Stimulated activated CD8-positive, alpha-beta memory T cell treated with anti-CD3 and anti-CD28 coated beads, Interleukin-7, amount 100 ng/mL, for 48 hours (primary cell): ENCODE measurements around the gene TOX2.
"Not testable (repeated sequence)": the region's sequence is repeated elsewhere in the genome, so short reads cannot be mapped to it uniquely, and the experiment has no call there.

Source experiments
- DNase-seq, 2 donors: peaks; one replicate each; pipeline ENCODE4 v3.0.0-alpha.2; 2020; ENCODE audit warnings: low read depth in 1 of 2; ENCODE audit errors: extremely low read depth in 1 of 2

The TOX2 gene

GRCh38 chr20:44029848-44030230 lies 115.2 kb downstream of the TOX2 start:
- DNase-seq, result no peak

GRCh38 chr20:44030394-44030793 lies 115.7 kb downstream of the TOX2 start:
- DNase-seq, result no peak

- no peak for DNase-seq
Observed at GRCh38 chr20:44031001-44031574, 116.4 kb downstream of the TOX2 start.

DNA sequence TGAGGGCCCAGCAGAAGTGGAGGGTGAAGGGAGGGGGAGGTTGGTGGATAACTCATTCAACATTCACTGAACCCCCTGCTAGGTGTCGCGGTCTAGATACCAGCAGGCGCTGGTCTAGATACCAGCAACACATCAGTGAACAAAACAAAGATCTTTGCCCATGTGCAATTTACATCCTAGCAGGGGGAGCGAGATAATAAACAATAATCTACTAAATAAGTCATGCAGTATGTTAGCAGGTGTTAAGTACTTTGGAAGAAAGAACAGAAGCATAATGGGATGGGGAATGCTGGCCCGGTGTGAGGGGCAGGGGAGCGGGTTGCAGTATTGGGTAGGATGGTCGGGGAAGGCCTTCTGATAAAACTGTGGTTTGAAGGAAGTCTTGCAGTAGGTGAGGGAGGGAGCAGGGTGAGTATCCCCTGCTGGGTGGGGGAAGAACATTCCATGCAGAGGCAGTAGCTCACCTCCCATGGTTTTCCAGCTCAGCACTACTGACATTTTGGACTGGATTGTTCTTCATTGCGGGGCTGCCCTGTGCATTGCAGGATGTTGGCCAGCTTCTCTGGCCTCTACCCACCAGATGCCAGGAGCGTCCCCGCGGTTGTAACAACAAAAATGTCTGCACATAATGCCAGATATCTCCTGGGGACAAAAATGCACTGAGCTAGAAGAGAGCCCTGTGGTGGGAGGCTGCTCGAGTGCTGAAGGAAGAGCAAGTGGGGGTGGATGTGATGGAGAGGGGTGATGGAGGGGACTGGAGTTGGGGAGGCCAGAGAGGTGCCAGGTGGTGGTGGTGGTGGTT lies 117.3 kb downstream of the TOX2 start:
- DNase-seq, result no peak

DNA sequence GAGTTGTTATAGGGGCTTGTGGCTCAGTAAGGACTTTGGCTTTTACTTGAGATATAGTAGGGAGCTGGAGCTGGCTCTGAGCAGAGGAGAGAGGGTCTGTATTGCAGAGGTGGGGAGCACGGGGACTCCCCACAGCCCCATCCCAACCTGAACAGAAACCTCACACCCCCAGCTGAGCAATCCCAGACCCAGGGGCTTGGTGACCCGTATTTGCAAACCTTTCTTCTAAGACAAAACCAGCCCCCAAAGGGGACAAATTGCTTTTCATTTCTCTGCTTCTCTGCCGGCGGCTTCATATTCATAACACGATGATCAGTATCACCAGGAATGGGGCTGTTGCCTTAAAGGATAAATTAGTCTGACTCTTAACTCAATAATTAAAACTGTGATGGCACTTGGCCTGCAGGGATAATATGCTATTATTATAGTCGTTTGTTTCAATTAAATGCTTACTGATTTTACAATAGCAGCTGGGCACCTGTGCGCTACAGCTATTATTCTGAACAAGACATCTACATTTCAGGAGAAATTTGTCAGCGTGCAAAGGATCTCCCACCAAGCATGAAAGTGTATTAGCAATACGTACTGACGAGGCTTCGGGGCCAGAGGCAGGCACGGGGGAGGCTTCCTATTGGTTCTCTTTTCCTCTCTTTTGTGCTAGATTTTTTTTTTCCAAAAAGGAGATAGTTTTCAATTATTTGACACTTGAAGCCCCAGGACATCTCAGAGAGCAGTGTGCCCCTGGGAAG lies 118.1 kb downstream of the TOX2 start:
- no peak for DNase-seq

- no peak for DNase-seq
Observed at GRCh38 chr20:44033344-44033743, 118.7 kb downstream of the TOX2 start.

GRCh38 chr20:44033873-44034272 lies 119.2 kb downstream of the TOX2 start:
- no peak for DNase-seq

- no peak for DNase-seq
Observed at GRCh38 chr20:44034451-44034850, 119.8 kb downstream of the TOX2 start.

DNA sequence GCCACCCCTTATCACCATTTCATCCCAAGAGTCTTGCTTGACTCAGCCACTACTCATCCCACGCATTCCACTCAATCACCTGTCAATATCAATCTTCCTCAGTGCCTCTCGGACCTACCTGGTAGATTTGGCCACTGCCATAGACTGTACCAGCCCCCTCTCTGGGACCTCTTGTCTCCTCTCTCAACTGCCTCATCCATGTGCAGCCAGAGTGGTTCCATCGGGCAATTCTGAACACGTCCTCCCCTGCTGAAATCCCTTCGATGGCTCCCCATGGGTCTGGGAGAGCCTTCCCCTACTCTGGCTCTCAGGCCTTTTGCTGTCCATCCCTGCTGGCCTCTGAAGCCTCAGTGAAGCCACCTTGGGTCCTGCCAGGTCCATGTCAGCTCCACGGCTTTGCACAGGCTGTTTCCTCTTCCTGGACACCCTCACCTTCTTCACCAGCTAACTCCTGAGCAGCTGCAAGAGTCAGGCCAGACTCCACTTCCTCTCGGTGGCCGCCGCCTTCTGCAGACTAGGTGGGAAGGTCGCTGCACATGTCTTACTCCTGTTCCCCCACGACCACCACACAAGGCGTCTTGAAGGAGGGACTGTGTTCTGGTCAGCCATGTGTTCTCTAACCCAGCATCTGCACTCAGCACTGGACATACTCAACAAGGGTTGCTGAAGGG lies 120.4 kb downstream of the TOX2 start:
- no peak for DNase-seq

- no peak for DNase-seq
Observed at GRCh38 chr20:44035924-44036323, 121.3 kb downstream of the TOX2 start.

- no peak for DNase-seq
Observed at GRCh38 chr20:44036441-44036840, 121.8 kb downstream of the TOX2 start.

DNA sequence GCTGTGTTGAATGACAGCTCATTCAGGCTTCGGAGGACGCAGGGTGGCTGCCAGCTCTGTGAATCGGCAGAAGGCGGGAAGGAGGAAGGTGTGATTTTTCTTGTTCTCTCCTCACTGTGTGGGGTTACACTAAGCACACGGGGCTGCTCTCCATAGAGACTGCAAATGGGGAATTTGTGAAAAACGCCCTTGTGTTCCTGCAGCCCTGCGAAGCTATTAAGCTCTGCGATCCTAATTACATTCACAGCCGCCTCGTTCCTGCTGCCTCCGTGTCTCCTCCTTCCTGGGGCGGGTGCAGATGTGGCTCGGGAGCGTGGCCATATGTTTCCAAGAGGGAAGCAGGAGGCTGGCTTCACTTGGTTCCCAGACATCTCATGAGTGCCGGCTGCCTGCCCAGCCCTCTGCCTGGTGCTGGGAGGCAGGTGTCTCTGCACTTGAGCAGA lies 124.0 kb downstream of the TOX2 start:
- no peak for DNase-seq

- no peak for DNase-seq
Observed at GRCh38 chr20:44039147-44039546, 124.5 kb downstream of the TOX2 start.

DNA sequence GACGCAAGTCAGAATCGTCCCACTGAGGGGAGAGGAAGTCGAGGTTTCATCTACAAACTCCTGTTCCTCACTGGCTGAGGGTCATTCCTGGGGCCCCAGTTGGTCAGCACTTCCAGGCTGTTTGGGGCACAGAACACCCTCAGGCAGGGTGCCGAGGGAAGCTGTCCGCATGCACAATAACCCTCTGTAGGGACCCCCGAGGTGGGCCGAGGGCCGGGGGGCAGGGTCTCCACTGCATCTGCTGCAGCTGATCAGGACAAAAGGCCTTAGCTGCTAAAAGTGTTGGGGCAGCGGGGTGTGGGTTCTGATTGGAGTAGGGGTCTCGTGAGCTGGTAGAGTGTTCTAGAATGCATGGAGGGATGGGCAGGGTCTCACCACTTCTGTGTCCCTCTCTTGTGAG lies 125.1 kb downstream of the TOX2 start:
- no peak for DNase-seq

DNA sequence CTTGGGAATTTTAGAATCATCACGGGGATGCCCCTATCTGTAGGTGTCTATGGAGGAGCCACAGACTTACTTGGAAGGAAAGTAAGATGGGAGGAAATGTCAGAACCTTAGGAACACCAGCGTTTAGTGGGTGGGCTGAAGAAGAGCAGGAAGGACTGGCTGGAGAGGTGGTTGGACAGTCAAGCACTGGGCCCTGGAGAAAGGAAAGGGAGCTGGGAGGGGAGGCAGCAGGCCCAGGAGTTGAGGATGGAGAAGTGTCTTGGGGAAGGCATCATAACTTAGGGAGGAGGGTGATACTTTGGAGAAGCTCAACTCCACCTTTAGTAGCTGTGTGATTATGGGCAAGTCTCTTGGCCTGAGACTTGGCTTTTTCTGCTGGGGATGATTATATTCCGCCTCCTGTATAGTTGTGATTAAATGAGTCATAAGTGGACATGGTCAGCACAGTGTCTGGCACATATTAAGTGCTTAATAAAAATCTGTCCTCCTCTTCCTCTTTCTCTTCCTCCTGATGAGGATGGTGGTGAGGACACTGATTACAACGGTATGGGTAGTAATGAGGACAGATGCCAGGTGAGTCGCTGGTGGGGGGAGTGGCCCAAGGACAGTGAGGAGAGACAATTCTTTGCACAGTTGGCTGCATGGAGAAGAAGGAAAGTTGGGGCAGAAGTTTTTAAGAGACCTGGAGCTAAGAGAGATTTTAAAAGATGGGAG lies 125.7 kb downstream of the TOX2 start:
- DNase-seq, result no peak

- DNase-seq, result no peak
Observed at GRCh38 chr20:44041001-44041400, 126.3 kb downstream of the TOX2 start.

GRCh38 chr20:44044712-44045111 lies 130.1 kb downstream of the TOX2 start:
- DNase-seq, result not testable (repeated sequence)

- no peak for DNase-seq
Observed at GRCh38 chr20:44050327-44050726, 135.7 kb downstream of the TOX2 start.

- no peak for DNase-seq
Observed at GRCh38 chr20:44050925-44051660, 136.4 kb downstream of the TOX2 start.

GRCh38 chr20:44051661-44052000 lies 137.0 kb downstream of the TOX2 start:
- no peak for DNase-seq
